Hematopoietic multipotent progenitor cell treated with erythropoietin and hydrocortisone succinate and interleukin-3 and kit ligand, for 17 days (in vitro differentiated cells): ENCODE data around the gene MLC1.
A peak's percentile ranks its signal among the peaks of the same experiment; 100 is the strongest.

Experiments used
- DNase-seq: peaks from one replicate; pipeline ENCODE4 v3.0.0-alpha.2; 2015; ENCODE audit warnings: low spot score

MLC1 gene

GRCh38 chr22:50035131-50035881, 49.9 kb downstream of the MLC1 start:
- DNase-seq = no peak

GRCh38 chr22:50034126-50035081, 50.8 kb downstream of the MLC1 start:
- DNase-seq = no peak

- DNase-seq = no peak
Observed at GRCh38 chr22:50032941-50033601, 52.2 kb downstream of the MLC1 start.

GRCh38 chr22:50032109-50032871, 52.9 kb downstream of the MLC1 start:
- DNase-seq = no peak

- no peak for DNase-seq
Observed at GRCh38 chr22:50031189-50032091, 53.8 kb downstream of the MLC1 start.

- peak; percentile 34 for DNase-seq
Observed at GRCh38 chr22:50030297-50031188, 54.7 kb downstream of the MLC1 start.

- DNase-seq = no peak
Observed at GRCh38 chr22:50027639-50028537, 57.3 kb downstream of the MLC1 start.

GRCh38 chr22:50025993-50026392, 59.2 kb downstream of the MLC1 start:
- no peak for DNase-seq

GRCh38 chr22:50022171-50022819, 62.9 kb downstream of the MLC1 start:
- no peak for DNase-seq

GRCh38 chr22:50020606-50021005, 64.6 kb downstream of the MLC1 start:
- DNase-seq = no peak

GRCh38 chr22:50019316-50019715, 65.9 kb downstream of the MLC1 start:
- DNase-seq = no peak

GRCh38 chr22:50018608-50019285, 66.5 kb downstream of the MLC1 start:
- DNase-seq = no peak

GRCh38 chr22:50017701-50018224, 67.5 kb downstream of the MLC1 start:
- no peak for DNase-seq

- DNase-seq = no peak
Observed at GRCh38 chr22:50016988-50017700, 68.1 kb downstream of the MLC1 start.

GRCh38 chr22:50016308-50016987, 68.8 kb downstream of the MLC1 start:
- no peak for DNase-seq
